HCT116 (cell line): Measurements from ENCODE around the gene PLCB1. TPM values are rescaled to one million over a fixed set of nuclear protein-coding genes. Genes with fewer than 3 reads are reported as not detected.

Experiments
- ATAC-seq: fragments of 200-7000 bp; cut with Tn5 transposase; 2 replicates; pipeline ENCODE4 v1.9.1; 2020; ENCODE audit warnings: mild to moderate bottlenecking, moderate library complexity
- BruUV-seq: library from RNA; stranded (reverse); fragments of 400-500 nt; replicated peaks from 2 replicates; lab custom pipeline; 2021; lab: Mats Ljungman, UMichigan
- CTCF ChIA-PET: fragments of 300-600 bp; sonication (Branson Sonifier 250); formaldehyde crosslinking; loops from one replicate; lab custom pipeline; 2021; ENCODE audit warnings: antibody characterized with exemption; lab: Charles Lee
- POLR2A ChIA-PET: fragments of 300-600, 350-600 bp; sonication (Branson Sonifier 250); formaldehyde crosslinking; loops from one replicate; lab custom pipeline; 2021; ENCODE audit warnings: antibody characterized with exemption; lab: Charles Lee
- RAD21 ChIA-PET, 2 experiments: fragments of 300-600 bp; sonication (Branson Sonifier 250); formaldehyde crosslinking; loops; one replicate each; lab custom pipeline; 2023; ENCODE audit warnings: low total read pairs in 2 of 2; ENCODE audit not compliant: uncharacterized antibody in 2 of 2, unreplicated experiment in 2 of 2, low non-redundant PET in 1 of 2; lab: Charles Lee
- DNase-seq: peaks from one replicate; pipeline ENCODE4 v3.0.0-alpha.2; 2010; ENCODE audit warnings: low read depth, low spot score
- H2AFZ ChIP-seq: fragments of 200-600 bp; shearing (Covaris generic), sonication (generic); 2 replicates; pipeline ENCODE4 v1.6.1; 2017; ENCODE audit warnings: low read depth, mixed run types, mixed read lengths, antibody characterized with exemption, low read length; ENCODE audit not compliant: poor library complexity, severe bottlenecking
- H3K27ac ChIP-seq: 2 replicates; pipeline ENCODE4 v1.5.1; 2012; ENCODE audit warnings: low read depth, low read length
- H3K27me3 ChIP-seq: fragments of 200-600 bp; sonication (generic); 2 replicates; pipeline ENCODE4 v1.6.1; 2016; ENCODE audit warnings: mixed run types, low read length, mixed read lengths; ENCODE audit not compliant: insufficient read depth
- H3K36me3 ChIP-seq, 2 experiments: fragments of 200-500 bp in 1 of 2; fragments of 200-600 bp in 1 of 2; sonication (Bioruptor generic) in 1 of 2; sonication (generic) in 1 of 2; 2 replicates each; pipeline versions ENCODE4 v1.5.1 to v1.6.1; 2014 to 2016; ENCODE audit warnings: low read length in 2 of 2, inconsistent platforms in 1 of 2, mixed read lengths in 1 of 2, mixed run types in 1 of 2; ENCODE audit not compliant: insufficient read depth in 2 of 2, control insufficient read depth in 1 of 2
- H3K4me1 ChIP-seq, 2 experiments: fragments of 200-600 bp in 1 of 2; sonication (generic) in 1 of 2; 2 replicates each; pipeline versions ENCODE4 v1.5.1 to v1.6.1; 2012 to 2017; ENCODE audit warnings: low read length in 2 of 2, inconsistent platforms in 1 of 2, mild to moderate bottlenecking in 1 of 2, mixed read lengths in 1 of 2, mixed run types in 1 of 2, moderate library complexity in 1 of 2; ENCODE audit not compliant: insufficient read depth in 2 of 2, control insufficient read depth in 1 of 2
- H3K4me2 ChIP-seq: fragments of 200-600 bp; sonication (generic); 2 replicates; pipeline ENCODE4 v1.6.1; 2017; ENCODE audit warnings: mixed run types, low read length, mixed read lengths
- H3K4me3 ChIP-seq, 2 experiments: fragments of 200-600 bp in 1 of 2; sonication (generic) in 1 of 2; replicated peaks in 1 of 2; 2 replicates each; pipeline ENCODE4 v1.5.1; 2011 to 2016; ENCODE audit warnings: low read length in 2 of 2, control low read depth in 1 of 2, low read depth in 1 of 2, mild to moderate bottlenecking in 1 of 2, mixed read lengths in 1 of 2, mixed run types in 1 of 2
- H3K79me2 ChIP-seq: fragments of 200-600 bp; sonication (generic); 2 replicates; pipeline ENCODE4 v1.6.1; 2017; ENCODE audit warnings: mild to moderate bottlenecking, mixed run types, low read length, moderate library complexity, mixed read lengths; ENCODE audit not compliant: insufficient read depth
- H3K9ac ChIP-seq: fragments of 200-600 bp; sonication (generic); 2 replicates; pipeline ENCODE4 v1.6.1; 2016; ENCODE audit warnings: low read length, mixed read lengths
- H3K9me2 ChIP-seq: fragments of 200-600 bp; sonication (generic), shearing (Covaris generic); 2 replicates; pipeline ENCODE4 v1.6.1; 2017; ENCODE audit warnings: mixed run types, mild to moderate bottlenecking, moderate library complexity; ENCODE audit not compliant: insufficient read depth
- H3K9me3 ChIP-seq, 2 experiments: fragments of 200-500 bp in 1 of 2; fragments of 200-600 bp in 1 of 2; sonication (Bioruptor generic) in 1 of 2; sonication (generic) in 1 of 2; 2 replicates each; pipeline ENCODE4 v1.6.1; 2014 to 2017; ENCODE audit warnings: low read length in 2 of 2, mixed read lengths in 2 of 2, inconsistent platforms in 1 of 2, low read depth in 1 of 2, mild to moderate bottlenecking in 1 of 2, mixed run types in 1 of 2, moderate library complexity in 1 of 2; ENCODE audit not compliant: control insufficient read depth in 1 of 2, insufficient read depth in 1 of 2
- H4K20me1 ChIP-seq: fragments of 200-600 bp; sonication (generic), shearing (Covaris generic); 2 replicates; pipeline ENCODE4 v1.6.1; 2017; ENCODE audit warnings: mixed run types, mild to moderate bottlenecking, moderate library complexity; ENCODE audit not compliant: insufficient read depth
- CBX3 ChIP-seq: IDR thresholded peaks from 2 replicates; pipeline ENCODE4 v1.6.1; 2012; ENCODE audit warnings: low read depth
- CEBPB ChIP-seq: IDR thresholded peaks from 2 replicates; pipeline ENCODE4 v1.6.1; 2012; ENCODE audit warnings: low read depth
- EZH2 ChIP-seq: fragments of 200-600 bp; sonication (generic); IDR thresholded peaks from 2 replicates; pipeline ENCODE4 v1.6.1; 2017; ENCODE audit warnings: antibody characterized with exemption, mixed run types
- EZH2phosphoT487 ChIP-seq: fragments of 200-600 bp; IDR thresholded peaks from 2 replicates; pipeline ENCODE4 v1.6.1; 2018; ENCODE audit warnings: antibody characterized with exemption, borderline replicate concordance
- FOSL1 ChIP-seq: IDR thresholded peaks from 2 replicates; pipeline ENCODE4 v1.6.1; 2012; ENCODE audit warnings: low read depth
- JUND ChIP-seq: IDR thresholded peaks from 2 replicates; pipeline ENCODE4 v1.6.1; 2012
- POLR2A ChIP-seq: IDR thresholded peaks from 2 replicates; pipeline ENCODE4 v1.7.0; 2011; ENCODE audit warnings: borderline replicate concordance; ENCODE audit not compliant: insufficient read depth, insufficient read length; ENCODE audit errors: extremely low read depth
- POLR2AphosphoS5 ChIP-seq: IDR thresholded peaks from 2 replicates; pipeline ENCODE4 v1.6.1; 2011; ENCODE audit warnings: mild to moderate bottlenecking, low read depth, low read length, moderate library complexity
- SIN3A ChIP-seq: IDR thresholded peaks from 2 replicates; pipeline ENCODE4 v1.6.1; 2012; ENCODE audit warnings: low read depth
- SP1 ChIP-seq: IDR thresholded peaks from 2 replicates; pipeline ENCODE4 v1.6.1; 2012; ENCODE audit warnings: low read depth
- TCF7L2 ChIP-seq: IDR thresholded peaks from 2 replicates; pipeline ENCODE4 v1.7.0; 2011; ENCODE audit warnings: borderline replicate concordance, inconsistent platforms; ENCODE audit not compliant: insufficient read depth, insufficient read length; ENCODE audit errors: extremely low read depth
- YY1 ChIP-seq: IDR thresholded peaks from 2 replicates; pipeline ENCODE4 v1.6.1; 2011; ENCODE audit warnings: low read length, low read depth, moderate library complexity, mild to moderate bottlenecking; ENCODE audit not compliant: insufficient replicate concordance; ENCODE audit errors: extremely low read depth
- ZFX ChIP-seq: fragments of 450-650 bp; IDR thresholded peaks from 2 replicates; pipeline ENCODE4 v1.6.1; 2017
- ZNF274 ChIP-seq: fragments of 200-500 bp; sonication (Bioruptor generic); IDR thresholded peaks from 2 replicates; pipeline ENCODE4 v1.6.1; 2014; ENCODE audit warnings: mild to moderate bottlenecking, low read depth, low read length, inconsistent platforms
- intact Hi-C: fragments of 100-400 bp; cut with micrococcal nuclease; formaldehyde crosslinking; loops from 2 replicates; pipeline ENCODE4 v1.10.0; 2022
- total RNA-seq: library from RNA; stranded (reverse); gene quantifications from one replicate; pipeline ENCODE4 v1.2.1, GENCODE V29; 2021; ENCODE audit not compliant: unreplicated experiment
- TF ChIP-seq, protein P1 (sequence below), 3 experiments: fragments of 200-600 bp in 1 of 3; sonication (generic) in 1 of 3; IDR thresholded peaks in 2 of 3; conservative IDR thresholded peaks in 1 of 3; 2 replicates each; pipeline ENCODE4 v1.5.1; 2012 to 2017; ENCODE audit warnings: low read depth in 2 of 3, low read length in 2 of 3, antibody characterized with exemption in 1 of 3, borderline replicate concordance in 1 of 3, control low read depth in 1 of 3, mild to moderate bottlenecking in 1 of 3, mixed read lengths in 1 of 3, mixed run types in 1 of 3, moderate library complexity in 1 of 3; ENCODE audit not compliant: insufficient read depth in 1 of 3
- TF ChIP-seq, protein P2 (sequence below): IDR thresholded peaks from 2 replicates; pipeline ENCODE4 v1.6.1; 2012; ENCODE audit warnings: low read depth
- TF ChIP-seq, protein P3 (sequence below): IDR thresholded peaks from 2 replicates; pipeline ENCODE4 v1.6.1; 2011; ENCODE audit warnings: mild to moderate bottlenecking, low read length, moderate library complexity; ENCODE audit not compliant: insufficient replicate concordance; ENCODE audit errors: extremely low read depth
- TF ChIP-seq, protein P4 (sequence below): IDR thresholded peaks from 2 replicates; pipeline ENCODE4 v1.6.1; 2012

Gene PLCB1
- total RNA-seq, 1 experiment from 2014 or later: 15.8 TPM

DNA sequence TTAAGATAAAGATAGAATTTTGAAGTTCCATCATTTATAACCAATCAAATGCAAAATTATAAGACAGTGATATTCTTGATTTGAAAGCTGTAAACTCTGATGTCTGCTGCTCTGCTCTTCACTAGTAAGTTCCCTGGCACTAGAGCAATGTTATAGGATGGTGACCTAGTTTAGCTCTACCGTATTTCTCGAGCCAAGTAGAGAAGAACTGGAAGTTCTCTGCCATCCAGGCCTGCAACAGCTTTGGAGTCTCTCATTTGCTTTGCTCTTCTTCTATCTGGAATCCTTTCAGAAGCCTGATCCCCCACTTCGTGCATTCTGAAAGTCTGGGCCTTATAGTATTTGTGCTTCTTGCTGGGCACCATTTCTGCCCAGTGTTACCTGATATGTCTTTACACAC is 100.3 kb downstream of the PLCB1 start:
- H3K4me3 ChIP-seq: no peak overlapping the region
- no peaks in the 10 kb centered on the region for H4K20me1 ChIP-seq
- no peaks in the 10 kb centered on the region for H3K36me3 ChIP-seq
- H3K27ac ChIP-seq: no peak overlapping the region
- no peaks in the 10 kb centered on the region for H3K9me3 ChIP-seq
- no peak for TF ChIP-seq TCF7L2
- TF ChIP-seq YY1: no peak
- TF ChIP-seq JUND: no peak
- TF ChIP-seq SIN3A: no peak
- no peak for TF ChIP-seq EZH2
- TF ChIP-seq, protein P1, sequence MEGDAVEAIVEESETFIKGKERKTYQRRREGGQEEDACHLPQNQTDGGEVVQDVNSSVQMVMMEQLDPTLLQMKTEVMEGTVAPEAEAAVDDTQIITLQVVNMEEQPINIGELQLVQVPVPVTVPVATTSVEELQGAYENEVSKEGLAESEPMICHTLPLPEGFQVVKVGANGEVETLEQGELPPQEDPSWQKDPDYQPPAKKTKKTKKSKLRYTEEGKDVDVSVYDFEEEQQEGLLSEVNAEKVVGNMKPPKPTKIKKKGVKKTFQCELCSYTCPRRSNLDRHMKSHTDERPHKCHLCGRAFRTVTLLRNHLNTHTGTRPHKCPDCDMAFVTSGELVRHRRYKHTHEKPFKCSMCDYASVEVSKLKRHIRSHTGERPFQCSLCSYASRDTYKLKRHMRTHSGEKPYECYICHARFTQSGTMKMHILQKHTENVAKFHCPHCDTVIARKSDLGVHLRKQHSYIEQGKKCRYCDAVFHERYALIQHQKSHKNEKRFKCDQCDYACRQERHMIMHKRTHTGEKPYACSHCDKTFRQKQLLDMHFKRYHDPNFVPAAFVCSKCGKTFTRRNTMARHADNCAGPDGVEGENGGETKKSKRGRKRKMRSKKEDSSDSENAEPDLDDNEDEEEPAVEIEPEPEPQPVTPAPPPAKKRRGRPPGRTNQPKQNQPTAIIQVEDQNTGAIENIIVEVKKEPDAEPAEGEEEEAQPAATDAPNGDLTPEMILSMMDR (IDR thresholded peaks at IDR 0.05 in 2 of 3, conservative IDR thresholded peaks at IDR 0.05 in 1 of 3; ENCODE audit: borderline replicate concordance in 1 of 3, insufficient read depth in 1 of 3, low read depth in 2 of 3, low read length in 2 of 3): no peak
- TF ChIP-seq CEBPB: no peak
- no peak for TF ChIP-seq EZH2phosphoT487
- TF ChIP-seq, protein P2, sequence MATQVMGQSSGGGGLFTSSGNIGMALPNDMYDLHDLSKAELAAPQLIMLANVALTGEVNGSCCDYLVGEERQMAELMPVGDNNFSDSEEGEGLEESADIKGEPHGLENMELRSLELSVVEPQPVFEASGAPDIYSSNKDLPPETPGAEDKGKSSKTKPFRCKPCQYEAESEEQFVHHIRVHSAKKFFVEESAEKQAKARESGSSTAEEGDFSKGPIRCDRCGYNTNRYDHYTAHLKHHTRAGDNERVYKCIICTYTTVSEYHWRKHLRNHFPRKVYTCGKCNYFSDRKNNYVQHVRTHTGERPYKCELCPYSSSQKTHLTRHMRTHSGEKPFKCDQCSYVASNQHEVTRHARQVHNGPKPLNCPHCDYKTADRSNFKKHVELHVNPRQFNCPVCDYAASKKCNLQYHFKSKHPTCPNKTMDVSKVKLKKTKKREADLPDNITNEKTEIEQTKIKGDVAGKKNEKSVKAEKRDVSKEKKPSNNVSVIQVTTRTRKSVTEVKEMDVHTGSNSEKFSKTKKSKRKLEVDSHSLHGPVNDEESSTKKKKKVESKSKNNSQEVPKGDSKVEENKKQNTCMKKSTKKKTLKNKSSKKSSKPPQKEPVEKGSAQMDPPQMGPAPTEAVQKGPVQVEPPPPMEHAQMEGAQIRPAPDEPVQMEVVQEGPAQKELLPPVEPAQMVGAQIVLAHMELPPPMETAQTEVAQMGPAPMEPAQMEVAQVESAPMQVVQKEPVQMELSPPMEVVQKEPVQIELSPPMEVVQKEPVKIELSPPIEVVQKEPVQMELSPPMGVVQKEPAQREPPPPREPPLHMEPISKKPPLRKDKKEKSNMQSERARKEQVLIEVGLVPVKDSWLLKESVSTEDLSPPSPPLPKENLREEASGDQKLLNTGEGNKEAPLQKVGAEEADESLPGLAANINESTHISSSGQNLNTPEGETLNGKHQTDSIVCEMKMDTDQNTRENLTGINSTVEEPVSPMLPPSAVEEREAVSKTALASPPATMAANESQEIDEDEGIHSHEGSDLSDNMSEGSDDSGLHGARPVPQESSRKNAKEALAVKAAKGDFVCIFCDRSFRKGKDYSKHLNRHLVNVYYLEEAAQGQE: no peak
- no peak for TF ChIP-seq CBX3
- TF ChIP-seq ZFX: no peak
- TF ChIP-seq SP1: no peak
- TF ChIP-seq, protein P3, sequence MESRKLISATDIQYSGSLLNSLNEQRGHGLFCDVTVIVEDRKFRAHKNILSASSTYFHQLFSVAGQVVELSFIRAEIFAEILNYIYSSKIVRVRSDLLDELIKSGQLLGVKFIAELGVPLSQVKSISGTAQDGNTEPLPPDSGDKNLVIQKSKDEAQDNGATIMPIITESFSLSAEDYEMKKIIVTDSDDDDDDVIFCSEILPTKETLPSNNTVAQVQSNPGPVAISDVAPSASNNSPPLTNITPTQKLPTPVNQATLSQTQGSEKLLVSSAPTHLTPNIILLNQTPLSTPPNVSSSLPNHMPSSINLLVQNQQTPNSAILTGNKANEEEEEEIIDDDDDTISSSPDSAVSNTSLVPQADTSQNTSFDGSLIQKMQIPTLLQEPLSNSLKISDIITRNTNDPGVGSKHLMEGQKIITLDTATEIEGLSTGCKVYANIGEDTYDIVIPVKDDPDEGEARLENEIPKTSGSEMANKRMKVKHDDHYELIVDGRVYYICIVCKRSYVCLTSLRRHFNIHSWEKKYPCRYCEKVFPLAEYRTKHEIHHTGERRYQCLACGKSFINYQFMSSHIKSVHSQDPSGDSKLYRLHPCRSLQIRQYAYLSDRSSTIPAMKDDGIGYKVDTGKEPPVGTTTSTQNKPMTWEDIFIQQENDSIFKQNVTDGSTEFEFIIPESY: no peak
- TF ChIP-seq ZNF274: no peak
- TF ChIP-seq POLR2A: no peak
- TF ChIP-seq, protein P4, sequence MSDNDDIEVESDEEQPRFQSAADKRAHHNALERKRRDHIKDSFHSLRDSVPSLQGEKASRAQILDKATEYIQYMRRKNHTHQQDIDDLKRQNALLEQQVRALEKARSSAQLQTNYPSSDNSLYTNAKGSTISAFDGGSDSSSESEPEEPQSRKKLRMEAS: no peak
- no peak for TF ChIP-seq POLR2AphosphoS5
- no peak for TF ChIP-seq FOSL1
- ChIA-PET POLR2A (no interaction called here), CTCF (no interaction called here), RAD21 (no interaction called here)
- no peak overlapping the region for H3K9ac ChIP-seq
- DNase-seq: no peak
- no peak overlapping the region for H2AFZ ChIP-seq
- BruUV-seq: no TSS peak
- ATAC-seq: no peak
- H3K27me3 ChIP-seq: no peaks in the 10 kb centered on the region
- no peaks in the 10 kb centered on the region for H3K79me2 ChIP-seq
- H3K4me2 ChIP-seq: no peak overlapping the region
- no peaks in the 10 kb centered on the region for H3K4me1 ChIP-seq
- H3K9me2 ChIP-seq: no peaks in the 10 kb centered on the region; the same call in 1 of the 2 replicates
- intact Hi-C loops: no loop called here
